ENCODE results near the gene PURA. TPM values are rescaled to one million over a fixed set of nuclear protein-coding genes. Genes with fewer than 3 reads are reported as not detected.

PURA gene
- total and polyA plus RNA-seq, 2 of the 13 experiments (the other 11 are each of a cell fraction or from before 2014, with no cell fraction given), result 2.0 to 5.0 TPM

DNA sequence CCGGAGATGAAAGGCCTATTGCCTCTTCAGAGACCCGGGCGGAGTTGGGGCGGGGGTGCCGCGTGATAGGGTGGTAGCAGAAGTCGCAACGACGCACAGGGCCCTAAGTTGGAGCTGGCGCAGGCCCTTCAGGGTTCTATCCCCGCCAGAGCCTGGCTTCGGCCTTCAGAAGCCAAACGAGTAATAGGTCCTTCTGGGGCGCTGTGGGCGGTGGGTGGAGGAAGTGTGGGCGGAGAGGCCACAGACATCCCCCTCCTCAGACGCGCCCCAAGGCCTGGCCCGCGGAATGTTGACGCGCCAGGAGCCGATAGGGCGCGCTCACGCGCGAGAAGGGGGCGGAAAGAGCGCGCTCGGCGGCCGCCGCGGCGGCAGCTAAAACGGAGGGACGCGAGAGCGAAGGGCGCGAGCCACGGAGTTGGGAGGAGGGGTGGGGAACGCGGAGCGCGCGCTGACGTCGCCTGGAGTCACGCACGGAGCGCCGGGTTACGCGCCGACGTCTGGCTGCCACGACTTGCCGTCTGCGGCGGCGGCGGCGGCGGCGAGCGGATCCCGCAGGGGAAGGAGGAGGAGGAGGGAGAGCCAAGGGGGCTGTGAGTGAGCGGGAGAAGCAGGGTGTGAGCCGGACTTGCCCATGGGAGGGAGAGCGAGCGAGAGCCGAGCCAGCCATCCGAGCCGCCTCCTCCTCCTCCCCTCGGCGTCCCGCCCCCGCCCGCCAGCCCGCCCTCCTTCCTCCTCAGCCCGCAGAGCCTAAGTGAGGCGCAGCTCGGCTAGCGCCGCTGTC lies 6.4 kb upstream of the PURA start (continued):
- TF ChIP-seq ZHX1 (CRISPR knock-in tag; IDR thresholded peaks at IDR 0.05; ENCODE audit: low read depth) (no peak; the same call in 1 of the 2 replicates), HES4 (CRISPR knock-in tag; IDR thresholded peaks at IDR 0.05; ENCODE audit: borderline replicate concordance) (peak; percentile 73; the same call in 1 of the 2 replicates), ZNF672 (CRISPR knock-in tag; IDR thresholded peaks at IDR 0.05) (no peak), ZNF629 (CRISPR knock-in tag; conservative IDR thresholded peaks at IDR 0.05) (no peak), ZNF577 (CRISPR knock-in tag; IDR thresholded peaks at IDR 0.05; ENCODE audit: borderline replicate concordance, low read depth) (no peak), HNF4A (CRISPR knock-in tag; IDR thresholded peaks at IDR 0.05) (peak; percentile 21), PRDM4 (CRISPR knock-in tag; IDR thresholded peaks at IDR 0.05; ENCODE audit: borderline replicate concordance) (no peak), RBFOX2 (IDR thresholded peaks at IDR 0.05; ENCODE audit: low read depth, low read length) (peak; percentile 96), ZFP37 (CRISPR knock-in tag; IDR thresholded peaks at IDR 0.05; ENCODE audit: borderline replicate concordance) (0 out of 2 replicates have a peak, but pooled peaks have one; percentile 60), TEF (CRISPR knock-in tag; IDR thresholded peaks at IDR 0.05) (no peak), ZBTB21 (CRISPR knock-in tag; IDR thresholded peaks at IDR 0.05) (no peak), SAFB2 (CRISPR knock-in tag; IDR thresholded peaks at IDR 0.05; ENCODE audit: borderline replicate concordance, low read depth) (peak; percentile 59; the same call in 1 of the 2 replicates)
- TF ChIP-seq, protein P1, sequence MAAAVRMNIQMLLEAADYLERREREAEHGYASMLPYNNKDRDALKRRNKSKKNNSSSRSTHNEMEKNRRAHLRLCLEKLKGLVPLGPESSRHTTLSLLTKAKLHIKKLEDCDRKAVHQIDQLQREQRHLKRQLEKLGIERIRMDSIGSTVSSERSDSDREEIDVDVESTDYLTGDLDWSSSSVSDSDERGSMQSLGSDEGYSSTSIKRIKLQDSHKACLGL (CRISPR knock-in tag; IDR thresholded peaks at IDR 0.05), result peak; percentile 74; the same call in 1 of the 2 replicates
- TF ChIP-seq, protein P2, sequence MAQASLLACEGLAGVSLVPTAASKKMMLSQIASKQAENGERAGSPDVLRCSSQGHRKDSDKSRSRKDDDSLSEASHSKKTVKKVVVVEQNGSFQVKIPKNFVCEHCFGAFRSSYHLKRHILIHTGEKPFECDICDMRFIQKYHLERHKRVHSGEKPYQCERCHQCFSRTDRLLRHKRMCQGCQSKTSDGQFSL (CRISPR knock-in tag; IDR thresholded peaks at IDR 0.05), result peak; percentile 50; the same call in 1 of the 2 replicates
- TF ChIP-seq, protein P3, sequence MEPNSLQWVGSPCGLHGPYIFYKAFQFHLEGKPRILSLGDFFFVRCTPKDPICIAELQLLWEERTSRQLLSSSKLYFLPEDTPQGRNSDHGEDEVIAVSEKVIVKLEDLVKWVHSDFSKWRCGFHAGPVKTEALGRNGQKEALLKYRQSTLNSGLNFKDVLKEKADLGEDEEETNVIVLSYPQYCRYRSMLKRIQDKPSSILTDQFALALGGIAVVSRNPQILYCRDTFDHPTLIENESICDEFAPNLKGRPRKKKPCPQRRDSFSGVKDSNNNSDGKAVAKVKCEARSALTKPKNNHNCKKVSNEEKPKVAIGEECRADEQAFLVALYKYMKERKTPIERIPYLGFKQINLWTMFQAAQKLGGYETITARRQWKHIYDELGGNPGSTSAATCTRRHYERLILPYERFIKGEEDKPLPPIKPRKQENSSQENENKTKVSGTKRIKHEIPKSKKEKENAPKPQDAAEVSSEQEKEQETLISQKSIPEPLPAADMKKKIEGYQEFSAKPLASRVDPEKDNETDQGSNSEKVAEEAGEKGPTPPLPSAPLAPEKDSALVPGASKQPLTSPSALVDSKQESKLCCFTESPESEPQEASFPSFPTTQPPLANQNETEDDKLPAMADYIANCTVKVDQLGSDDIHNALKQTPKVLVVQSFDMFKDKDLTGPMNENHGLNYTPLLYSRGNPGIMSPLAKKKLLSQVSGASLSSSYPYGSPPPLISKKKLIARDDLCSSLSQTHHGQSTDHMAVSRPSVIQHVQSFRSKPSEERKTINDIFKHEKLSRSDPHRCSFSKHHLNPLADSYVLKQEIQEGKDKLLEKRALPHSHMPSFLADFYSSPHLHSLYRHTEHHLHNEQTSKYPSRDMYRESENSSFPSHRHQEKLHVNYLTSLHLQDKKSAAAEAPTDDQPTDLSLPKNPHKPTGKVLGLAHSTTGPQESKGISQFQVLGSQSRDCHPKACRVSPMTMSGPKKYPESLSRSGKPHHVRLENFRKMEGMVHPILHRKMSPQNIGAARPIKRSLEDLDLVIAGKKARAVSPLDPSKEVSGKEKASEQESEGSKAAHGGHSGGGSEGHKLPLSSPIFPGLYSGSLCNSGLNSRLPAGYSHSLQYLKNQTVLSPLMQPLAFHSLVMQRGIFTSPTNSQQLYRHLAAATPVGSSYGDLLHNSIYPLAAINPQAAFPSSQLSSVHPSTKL (CRISPR knock-in tag; IDR thresholded peaks at IDR 0.05), result peak; percentile 71; the same call in 1 of the 2 replicates
